NCI-H1694 (cell line): ENCODE measurements around the gene ADAMTSL1.

Source experiments
- DNase-seq: peaks from one replicate; lab custom pipeline; 2025; lab: John Stamatoyannopoulos, UW

Gene ADAMTSL1

DNA sequence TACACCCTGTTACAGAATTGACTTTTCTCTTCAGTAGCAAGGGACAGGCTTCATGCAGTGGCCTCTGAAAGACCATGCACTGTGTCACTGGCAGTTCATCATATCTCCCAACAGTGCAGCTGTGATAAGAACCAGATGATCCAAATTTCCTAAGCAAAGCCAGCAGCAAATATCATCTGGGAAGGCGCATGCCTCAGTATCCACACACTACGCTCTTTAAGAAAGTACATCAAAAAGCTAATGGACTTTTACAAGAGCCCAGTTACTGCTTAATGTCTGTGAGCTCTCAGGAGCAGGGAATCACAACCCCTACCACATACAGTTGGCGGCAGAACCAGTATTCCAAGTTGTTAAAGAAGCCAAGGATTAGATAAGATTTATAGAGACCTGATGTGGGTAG, 25.1 kb downstream of the ADAMTSL1 start:
- no peak for DNase-seq

DNA sequence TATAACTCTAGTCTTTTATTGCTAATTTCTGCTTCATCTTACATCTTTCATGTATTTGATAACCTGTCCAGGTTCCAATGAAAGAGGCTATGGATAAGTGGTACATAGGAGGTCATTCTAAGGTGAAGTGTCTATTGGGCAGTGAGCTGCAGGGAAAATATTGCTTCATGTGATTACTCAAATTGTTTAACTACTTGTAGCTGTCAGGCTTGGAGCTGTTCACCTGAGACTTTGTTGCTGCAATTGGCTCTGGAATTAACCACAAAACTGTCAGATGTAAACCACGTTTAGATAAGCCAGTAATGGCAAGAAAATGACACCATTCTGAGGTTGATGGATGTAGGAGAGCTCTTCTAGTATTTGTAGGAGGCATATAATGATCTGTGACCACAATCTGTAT, 26.0 kb downstream of the ADAMTSL1 start:
- no peak for DNase-seq

DNA sequence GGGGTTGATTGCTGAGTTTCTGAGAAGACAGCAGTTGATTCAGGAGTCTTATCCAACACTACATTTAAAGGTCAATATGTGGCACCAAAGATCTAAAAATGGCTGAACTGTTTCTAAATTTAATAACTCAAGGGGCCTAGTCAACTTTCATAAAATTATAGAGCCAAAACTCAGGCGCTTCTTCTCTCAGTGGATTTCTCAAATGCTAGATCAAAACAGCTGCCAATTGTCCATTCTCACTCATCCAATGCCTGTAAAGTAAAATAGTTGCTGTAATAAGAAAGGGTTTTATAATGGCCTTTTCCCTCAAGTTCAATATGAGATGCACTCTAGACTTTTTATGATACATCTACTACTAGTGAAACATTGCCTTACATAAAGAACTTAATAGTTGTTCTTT, 26.5 kb downstream of the ADAMTSL1 start:
- DNase-seq = no peak

DNA sequence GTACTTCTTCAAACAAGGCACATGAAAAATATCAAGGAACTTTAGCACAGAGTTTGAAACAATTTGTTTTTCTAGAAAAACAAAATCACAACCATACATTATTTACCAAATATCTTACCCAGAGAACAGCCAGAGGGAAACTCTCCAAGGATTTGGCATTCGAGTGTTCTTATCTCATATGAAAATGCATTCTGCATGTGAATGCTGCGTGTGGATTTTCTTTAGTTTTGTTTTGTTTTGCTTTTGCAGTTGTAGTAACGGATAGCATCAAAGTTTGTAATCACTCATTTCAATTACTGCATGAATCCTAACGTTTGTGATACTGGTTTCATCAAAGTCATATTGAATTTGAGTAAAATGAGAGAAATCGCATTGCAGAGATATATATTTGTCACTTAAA, 28.0 kb downstream of the ADAMTSL1 start:
- no peak for DNase-seq

DNA sequence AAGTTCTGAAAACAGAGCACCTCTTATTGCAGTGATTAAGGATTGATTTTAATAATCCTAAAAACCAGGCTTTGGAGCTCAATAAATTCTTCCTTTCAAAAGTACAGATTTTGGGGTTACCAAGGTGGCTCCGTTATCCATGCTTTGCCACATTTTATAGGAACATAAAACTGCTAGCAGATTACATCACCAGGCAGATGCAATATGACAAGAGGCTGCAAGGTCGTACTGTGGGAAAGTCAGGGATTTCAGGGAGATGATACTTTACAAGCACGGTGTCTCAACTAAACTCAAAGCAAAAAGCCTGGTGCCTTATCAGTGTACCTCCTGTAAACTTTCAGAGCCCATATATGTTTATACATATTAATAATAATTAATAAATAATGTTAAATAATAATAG, 28.6 kb downstream of the ADAMTSL1 start:
- no peak for DNase-seq

DNA sequence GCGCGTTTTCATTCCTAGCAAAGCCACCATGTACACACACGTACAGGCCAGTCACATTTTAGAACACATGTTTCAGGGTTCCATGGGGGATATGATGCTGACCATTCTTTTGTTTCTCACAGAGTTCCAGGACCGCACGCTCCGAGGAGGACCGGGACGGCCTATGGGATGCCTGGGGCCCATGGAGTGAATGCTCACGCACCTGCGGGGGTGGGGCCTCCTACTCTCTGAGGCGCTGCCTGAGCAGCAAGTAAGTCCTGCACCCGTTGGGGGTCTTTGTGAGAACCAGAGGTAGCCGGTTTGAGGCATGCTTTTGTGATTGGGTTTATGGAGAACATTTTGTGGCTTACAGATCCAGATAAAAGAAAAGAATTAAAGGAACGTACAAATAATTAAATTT, 30.8 kb downstream of the ADAMTSL1 start:
- no peak for DNase-seq

DNA sequence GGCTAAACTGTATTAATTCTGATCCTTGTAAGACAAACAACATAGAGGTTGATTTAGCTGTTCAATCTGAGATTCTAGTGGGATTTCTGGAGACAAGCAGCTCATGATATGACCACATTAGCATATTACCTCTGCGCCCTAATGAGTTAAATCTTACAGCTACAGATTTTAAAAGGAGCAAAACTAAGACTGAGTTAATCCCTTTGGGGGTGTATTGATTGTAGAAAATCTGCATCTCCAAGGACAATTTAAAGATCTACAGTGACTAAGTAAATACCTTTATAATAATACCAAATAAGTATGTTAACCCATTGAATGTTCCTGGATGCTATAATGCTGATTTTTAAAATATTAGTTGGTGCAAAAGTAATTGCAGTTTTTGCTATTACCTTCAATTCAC, 33.2 kb downstream of the ADAMTSL1 start:
- no peak for DNase-seq

DNA sequence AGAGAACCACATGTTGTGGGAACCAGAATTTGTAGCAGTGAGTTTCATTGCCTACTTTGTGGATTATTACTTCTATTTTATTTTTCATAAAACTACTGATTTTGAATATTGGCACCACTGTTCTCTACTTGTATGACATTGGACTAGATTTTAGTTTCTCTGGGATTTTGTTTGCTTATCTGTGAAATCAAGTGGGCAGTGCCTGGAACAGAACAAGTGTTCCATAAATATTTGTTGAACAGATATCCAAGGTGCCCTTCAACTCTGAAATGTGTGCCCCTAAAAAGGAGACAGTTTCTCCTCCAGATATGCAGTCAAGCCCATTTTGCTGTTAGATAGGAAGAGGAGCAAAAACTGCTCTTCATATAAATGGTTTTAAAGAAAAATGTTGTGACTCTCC, 42.6 kb downstream of the ADAMTSL1 start:
- no peak for DNase-seq

DNA sequence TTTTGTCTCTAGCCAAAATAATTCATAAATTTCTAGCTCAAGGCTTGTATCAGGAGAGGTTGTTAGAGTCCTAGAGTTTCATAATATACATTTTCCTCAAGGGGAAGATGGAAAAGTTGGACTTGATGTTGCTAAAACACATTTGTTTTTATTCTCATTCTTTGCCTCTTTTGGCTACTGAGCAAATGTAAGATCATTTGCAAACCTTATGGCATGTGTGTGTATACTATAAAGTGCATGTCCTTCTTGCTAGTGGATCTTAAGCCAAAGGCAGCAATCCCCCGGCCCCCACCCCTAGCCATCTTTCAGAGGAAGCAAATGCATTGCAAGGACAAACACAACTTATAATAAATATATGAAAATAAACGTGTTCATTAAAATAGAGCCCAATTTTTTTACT, 43.0 kb downstream of the ADAMTSL1 start:
- no peak for DNase-seq

DNA sequence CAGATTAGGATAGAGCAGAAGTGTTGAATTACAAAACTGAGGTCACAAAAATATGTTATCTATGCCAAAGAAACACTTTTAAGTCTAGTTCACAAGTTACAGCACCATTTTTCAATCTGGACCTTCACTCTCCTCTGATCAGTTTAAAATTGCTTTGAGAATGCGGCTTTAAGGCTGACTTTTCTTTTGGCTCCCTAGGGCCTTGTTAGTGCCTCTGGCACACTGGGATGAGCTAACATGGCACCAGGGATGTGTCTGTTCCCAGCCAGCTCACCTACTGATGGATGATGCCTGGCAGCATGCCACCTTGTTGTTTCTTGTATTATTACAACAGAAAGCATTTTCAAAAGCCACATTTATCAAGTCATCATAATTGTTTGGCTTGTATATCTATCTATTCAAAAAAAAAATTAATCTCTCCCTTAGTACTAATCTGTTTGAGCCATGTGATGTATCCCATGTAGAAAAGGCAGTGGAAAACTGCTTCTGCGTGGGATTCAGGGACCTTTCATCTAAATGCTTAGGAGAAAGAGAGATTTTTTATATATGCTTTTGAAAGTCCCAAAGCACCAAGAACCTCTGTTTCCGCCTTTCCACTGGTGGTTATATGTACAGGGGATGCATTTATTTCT, 46.6 kb downstream of the ADAMTSL1 start:
- no peak for DNase-seq

DNA sequence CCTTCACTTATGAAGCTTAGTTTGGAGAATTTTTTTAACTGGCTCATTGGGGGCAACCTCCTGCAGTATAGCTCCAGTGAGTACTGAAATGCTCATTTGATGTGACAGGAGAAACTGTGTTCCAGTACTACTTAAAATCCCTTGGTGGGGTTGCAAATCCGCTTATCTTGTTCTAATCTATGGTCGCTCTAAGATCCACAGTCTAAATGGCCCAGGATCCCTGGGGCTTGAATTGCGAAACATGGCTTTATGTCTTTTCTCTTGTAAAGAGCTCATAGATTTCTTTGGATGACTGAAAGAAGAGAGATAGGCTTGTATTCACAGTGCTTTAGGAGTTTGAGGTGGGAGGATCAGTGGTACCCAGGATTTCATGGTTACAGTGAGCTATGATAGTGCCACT, 52.7 kb downstream of the ADAMTSL1 start:
- no peak for DNase-seq

DNA sequence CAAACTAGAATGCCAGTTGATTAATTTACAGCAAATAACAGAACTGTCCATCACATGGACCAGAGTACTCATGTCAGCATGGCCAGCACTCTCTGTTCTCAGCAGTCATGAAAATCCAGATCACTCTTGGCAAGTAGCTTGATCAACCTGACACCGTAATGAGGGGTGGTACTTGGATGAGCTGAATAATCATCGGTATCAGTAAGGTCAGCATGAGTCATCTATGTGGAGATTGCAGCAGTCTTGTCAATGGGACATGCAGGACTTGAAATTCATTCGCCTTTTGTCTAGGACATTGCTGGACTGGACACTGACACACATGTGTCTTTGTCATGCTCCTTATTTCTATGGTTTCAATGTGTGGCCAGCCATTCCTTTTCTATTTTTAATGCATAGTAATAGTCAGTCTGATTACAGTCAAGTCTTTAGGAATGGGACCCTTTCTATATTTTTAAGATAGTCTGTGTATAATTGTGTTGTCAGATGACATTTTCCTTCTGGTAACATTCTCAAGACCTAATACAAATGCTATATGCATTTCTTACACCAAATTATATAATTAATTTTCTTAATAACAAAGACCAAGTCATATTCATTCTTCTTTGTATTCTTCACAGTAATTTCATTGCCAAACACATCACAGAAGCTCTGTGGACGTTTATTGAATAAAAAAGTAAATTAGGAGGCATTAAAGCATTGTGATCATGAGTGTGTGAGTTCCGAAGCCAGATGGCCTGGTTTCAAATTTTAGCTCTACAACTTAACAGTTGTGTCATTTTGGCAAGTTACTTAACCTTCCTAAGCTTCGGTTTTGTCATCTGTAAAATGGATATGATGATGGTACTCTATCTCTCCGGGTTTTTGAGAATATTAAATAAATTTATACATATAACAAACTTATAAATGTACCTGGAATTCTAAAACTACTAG, 57.4 kb downstream of the ADAMTSL1 start:
- no peak for DNase-seq

DNA sequence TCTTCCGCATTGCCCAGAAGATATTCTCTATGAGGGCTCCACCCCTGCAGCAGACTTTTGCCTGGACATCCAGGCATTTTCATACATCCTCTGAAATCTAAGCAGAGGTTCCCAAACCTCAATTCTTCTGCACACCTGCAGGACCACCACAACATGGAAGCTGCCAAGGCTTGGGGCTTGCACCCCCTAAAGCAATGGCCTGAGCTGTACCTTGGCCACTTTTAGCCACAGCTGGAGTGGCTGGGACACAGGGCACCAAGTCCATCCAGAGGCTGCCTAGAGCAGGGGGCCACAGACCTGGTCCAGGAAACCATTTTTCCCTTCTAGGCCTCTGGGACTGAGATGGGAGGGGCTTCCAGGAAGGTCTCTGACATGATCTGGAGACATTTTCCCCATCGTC, 60.7 kb downstream of the ADAMTSL1 start:
- no peak for DNase-seq

DNA sequence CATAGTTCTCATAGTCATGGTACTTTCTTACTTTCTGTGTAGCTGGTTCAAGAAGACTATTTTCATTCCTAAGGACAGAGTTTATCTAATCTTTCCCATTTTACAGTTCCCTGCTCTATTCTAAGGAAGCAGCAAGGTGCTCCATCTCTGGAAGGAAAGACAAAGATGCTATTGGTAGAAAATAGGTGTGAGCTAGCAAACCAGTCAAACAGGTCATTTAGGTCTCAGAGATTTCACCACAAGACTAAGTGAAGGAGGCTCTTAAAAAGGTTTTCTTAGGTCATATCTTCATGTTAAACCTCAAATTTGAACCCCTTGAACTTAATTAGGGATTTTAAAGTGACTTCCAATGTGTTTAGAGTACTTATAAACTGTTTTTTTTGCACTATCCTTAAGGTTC, 62.6 kb downstream of the ADAMTSL1 start:
- no peak for DNase-seq

DNA sequence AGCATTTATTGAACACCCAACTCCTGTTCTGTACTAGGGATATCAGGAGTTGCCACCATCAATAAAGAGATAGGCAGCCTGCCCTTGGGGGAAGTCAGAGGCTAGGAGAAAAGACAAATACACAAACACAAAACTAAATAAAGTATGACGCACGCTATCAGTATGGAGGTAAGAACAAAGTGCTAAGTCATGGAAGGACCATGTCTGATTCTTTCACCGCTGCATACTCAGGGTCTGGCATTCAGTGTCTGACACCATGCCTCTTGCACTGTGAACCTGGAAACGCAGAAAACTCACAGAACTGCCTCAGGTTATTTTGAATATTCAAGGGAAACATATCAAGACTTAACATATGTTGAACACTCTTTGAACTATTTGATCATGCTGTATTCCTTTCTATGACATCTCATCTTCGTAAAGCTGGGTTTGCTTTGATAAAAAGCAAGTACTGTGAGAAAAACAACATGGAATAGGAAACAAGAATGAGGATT, 65.3 kb downstream of the ADAMTSL1 start:
- DNase-seq = no peak

DNA sequence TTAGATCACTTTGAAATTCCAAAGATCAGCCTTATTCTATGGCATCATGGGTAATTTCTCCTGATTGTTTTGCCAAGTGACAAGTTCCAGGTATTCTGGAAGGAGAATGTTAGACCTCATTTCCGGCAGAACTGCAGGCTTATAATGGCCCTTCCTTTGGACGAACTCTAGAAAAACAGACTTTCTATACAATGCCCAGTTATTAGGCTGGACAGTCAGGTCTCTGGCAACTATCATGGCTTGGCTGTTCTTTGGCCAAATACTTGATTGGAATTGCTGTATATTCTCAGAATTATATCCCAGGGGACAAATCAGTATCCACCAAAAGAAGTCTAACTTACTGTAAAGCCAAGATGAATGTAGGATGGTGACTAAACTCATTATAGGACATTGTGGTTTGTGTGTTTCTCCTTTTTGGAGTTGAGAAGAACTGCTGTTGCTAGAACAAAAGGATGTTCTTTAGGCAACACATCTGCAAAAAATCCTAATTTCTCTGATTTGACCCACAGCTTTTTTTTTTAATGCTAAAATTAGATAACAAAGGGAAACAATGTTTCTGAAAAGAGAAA, 69.0 kb downstream of the ADAMTSL1 start:
- no peak for DNase-seq

DNA sequence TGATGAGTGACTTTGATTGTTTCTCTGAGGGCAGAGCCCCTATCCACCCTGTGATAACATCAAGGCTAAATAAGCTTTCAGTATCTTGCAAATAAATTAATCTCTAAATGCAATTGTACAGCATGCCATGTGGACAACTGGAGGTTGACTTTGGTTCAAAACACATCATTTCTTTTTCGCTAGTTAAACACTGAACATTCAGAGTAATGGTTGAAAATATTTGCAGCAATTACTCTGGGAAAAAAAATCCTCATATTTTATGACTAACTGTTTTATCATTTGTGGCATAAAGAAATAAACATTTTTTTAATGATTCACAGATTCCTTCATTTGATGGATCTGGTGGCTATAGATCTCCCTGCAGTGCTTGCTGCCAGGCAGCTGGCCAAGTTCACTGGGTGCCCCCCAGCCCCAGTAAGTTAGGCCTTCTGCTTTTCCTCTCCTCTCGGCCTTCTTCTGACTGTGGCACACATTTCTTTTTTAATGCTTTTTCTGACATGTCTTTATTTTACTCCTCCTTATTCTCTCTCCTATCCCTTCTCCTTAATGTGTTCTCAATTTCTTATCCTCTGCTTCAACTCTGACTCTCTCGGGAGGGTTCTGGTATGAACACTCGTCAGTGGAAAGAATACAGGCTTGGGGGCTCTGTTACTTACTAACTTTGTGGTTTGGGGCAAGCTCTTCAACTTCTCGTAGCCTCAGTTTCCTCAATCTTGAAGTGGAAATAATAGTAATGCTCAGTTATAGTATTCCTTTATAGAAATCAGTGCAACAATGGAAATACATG, 69.6 kb downstream of the ADAMTSL1 start:
- DNase-seq = no peak

DNA sequence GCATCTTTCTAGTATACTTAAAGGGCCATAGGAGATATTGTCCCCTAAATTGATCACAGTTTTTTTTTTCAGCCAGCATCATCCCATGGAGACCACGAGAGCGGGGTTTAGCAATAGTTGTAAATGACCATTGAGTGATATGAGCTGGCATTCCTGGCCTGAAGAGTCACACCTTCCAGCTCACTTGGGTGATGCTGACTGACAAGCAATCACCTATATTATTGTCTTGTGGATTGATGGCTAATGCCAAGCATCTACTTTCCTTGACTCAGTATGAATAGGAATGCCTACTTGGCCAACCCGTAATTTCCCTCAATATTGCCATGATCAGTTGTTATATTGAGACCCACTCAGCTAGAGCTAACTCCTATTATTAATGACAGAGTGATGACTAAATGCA, 70.5 kb downstream of the ADAMTSL1 start:
- DNase-seq = no peak

DNA sequence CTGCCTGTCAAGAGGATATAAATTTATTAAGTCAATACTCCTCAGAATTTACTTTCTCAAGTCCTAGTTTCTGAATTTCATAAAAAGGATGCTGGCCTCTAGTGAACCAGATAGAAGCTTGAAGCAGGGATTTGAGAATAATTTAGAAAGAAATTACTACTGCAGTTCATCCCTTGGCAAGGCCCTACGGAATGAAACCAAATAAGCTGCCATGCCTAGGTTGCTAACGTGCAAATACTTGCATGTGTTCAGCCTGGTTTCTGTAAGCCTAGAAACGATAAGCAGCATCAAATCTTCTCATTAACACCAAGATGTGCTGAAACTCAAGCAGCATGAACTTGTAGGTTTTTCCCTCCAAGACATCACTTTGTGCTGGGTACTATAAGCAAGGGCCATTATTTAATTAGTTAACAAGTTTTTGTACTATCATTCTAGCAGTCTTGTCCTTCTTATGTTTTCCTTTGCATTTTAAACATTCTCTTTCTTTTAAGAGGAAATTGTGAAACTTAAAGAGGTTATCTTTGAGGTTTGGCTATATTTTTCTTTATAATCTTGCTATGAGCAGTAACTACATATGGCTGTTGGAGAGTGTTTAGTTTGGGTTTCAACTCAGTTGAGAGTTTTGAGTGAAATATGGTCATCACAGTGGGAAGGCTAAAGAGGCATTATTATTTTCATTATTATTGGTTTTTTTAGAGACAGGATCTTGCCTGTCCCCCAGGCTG, 71.8 kb downstream of the ADAMTSL1 start:
- no peak for DNase-seq

DNA sequence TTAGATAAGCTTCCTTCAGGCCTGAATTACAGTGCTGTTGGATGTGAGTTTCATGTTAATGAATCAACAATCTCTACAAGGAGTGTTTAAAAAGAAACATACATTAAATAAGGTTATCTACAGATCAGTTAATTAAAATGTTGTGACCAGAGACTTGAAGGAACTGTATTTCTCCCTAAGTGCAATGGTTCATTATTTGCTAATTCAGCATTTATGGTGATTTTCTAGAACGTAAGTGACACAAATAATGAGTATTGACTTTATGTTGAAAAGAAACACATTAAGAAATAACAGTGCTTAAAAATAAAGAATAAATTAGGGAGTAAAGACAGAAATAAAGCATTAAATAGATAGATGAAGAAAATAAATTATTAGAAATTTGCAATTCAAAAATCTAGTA, 74.5 kb downstream of the ADAMTSL1 start:
- no peak for DNase-seq

DNA sequence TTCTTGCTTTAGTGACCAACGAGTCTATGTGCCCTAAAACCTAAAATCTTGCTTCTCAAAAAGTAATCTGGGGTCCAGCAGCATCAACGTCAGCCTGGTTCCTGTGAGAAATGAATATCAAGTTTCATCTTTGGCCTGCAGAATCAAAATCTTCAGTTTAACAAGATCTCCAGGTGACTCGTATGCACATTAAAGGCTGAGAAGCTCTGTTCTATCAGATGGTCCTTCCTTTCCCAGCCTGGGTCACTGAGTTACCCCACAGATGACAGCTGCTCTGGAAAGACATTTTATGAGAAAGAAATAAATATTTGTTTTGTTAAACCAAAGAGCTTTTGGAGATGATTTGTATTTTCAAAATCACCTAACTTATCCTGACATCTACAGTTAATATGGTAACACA, 75.8 kb downstream of the ADAMTSL1 start:
- DNase-seq = no peak

DNA sequence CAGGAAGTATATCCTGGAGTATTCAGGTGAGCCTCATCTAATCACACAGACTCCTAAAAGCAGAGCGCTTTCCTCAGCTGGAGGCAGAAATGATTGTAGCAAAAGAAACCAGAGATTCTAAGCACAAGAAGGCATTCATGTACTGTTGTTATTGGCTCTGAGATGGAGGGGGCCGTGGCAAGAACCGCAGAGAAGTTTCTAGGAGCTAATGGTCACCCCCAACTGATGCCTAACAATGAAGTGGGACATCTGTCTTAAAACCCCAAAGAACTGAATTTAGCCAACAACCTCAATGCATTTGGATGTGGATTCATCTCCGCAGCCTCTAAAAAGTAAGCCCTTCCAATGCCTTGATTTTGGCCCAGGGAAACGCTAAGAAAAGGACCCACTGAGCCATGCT, 76.3 kb downstream of the ADAMTSL1 start:
- DNase-seq = no peak
